ENCODE measurements around the gene TBC1D22A.

DNA sequence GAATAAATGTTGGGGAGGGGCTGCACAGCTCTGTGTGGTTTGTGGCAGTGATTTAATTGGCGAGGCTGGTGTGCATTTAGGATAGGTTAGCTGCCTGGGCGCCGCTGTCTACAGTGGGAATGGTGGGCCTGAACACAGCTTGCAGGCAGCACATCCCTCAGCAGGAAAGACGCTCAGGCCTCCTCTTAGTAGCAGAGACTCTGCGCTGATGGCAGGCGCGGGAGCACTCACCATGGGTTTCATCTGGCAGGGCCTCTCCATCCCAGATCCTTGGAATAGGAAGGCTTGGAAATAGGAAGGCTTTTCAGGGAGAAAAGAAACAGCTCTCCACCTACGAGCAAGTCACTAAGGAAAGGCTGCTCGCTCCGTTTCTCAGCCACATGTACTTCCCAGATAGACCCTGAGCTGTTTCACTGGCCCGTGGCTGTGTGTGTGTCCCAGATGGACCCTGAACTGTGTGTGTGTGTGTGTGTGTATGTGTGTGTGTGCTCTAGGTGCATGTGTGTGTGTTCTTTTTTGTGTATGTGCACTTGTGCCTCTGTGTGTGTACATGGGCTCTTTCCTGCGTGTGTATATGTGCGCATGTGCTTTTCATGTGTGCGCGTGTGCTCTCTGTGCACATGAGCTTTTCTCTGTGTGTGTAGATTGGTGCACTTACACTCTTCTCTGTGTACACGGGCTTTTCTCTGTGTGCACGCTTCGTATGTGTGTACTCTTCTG is 144.0 kb downstream of the TBC1D22A start:
- TF ChIP-seq, protein P1, sequence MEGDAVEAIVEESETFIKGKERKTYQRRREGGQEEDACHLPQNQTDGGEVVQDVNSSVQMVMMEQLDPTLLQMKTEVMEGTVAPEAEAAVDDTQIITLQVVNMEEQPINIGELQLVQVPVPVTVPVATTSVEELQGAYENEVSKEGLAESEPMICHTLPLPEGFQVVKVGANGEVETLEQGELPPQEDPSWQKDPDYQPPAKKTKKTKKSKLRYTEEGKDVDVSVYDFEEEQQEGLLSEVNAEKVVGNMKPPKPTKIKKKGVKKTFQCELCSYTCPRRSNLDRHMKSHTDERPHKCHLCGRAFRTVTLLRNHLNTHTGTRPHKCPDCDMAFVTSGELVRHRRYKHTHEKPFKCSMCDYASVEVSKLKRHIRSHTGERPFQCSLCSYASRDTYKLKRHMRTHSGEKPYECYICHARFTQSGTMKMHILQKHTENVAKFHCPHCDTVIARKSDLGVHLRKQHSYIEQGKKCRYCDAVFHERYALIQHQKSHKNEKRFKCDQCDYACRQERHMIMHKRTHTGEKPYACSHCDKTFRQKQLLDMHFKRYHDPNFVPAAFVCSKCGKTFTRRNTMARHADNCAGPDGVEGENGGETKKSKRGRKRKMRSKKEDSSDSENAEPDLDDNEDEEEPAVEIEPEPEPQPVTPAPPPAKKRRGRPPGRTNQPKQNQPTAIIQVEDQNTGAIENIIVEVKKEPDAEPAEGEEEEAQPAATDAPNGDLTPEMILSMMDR (IDR thresholded peaks at IDR 0.05): no peak
- no peak for TF ChIP-seq POLR2A (IDR thresholded peaks at IDR 0.05)

All from ovary (tissue), 3 donors.